ENCODE data around the gene FBLN7. TPM values are rescaled to one million over a fixed set of nuclear protein-coding genes. Genes with fewer than 3 reads are reported as not detected.

The FBLN7 gene
- total RNA-seq, 1 donor from 2014 or later, result not detected

- no peak overlapping the region for H3K27ac Mint-ChIP-seq (ENCODE audit: unreplicated experiment)
- FAIRE-seq, result no peak
- no peaks in the 10 kb centered on the region for H3K36me3 Mint-ChIP-seq (ENCODE audit: low read depth, unreplicated experiment)
- Histone ChIP-seq H3K36me3 (ENCODE audit: insufficient read depth, low read length) (no peaks in the 10 kb centered on the region), H3K4me2 (ENCODE audit: low read length) (peak overlapping the region; percentile 27), H3K79me2 (ENCODE audit: insufficient read depth, low read length) (no peaks in the 10 kb centered on the region), H3K4me1 (ENCODE audit: insufficient read depth, low read length) (no peaks in the 10 kb centered on the region), H3K27me3 (ENCODE audit: insufficient read depth, low read length) (no peaks in the 10 kb centered on the region), H3K27ac (ENCODE audit: low read depth, low read length) (no peak overlapping the region), H3K4me3 (ENCODE audit: insufficient read depth, low read depth, low read length) (no peak overlapping the region), H4K20me1 (ENCODE audit: insufficient read depth, low read length) (no peaks in the 10 kb centered on the region), H2AFZ (ENCODE audit: low read depth, low read length) (peak overlapping the region; percentile 37), H3K9me3 (ENCODE audit: insufficient read depth, low read depth, low read length) (no peaks in the 10 kb centered on the region), H3K9ac (ENCODE audit: low read length) (no peak overlapping the region)
- peaks cover 1% of the 10 kb centered on the region for H3K9me3 Mint-ChIP-seq (ENCODE audit: unreplicated experiment)
- DNase-seq (ENCODE audit: low read depth), result peak; percentile 69
- no peak overlapping the region for H3K4me3 Mint-ChIP-seq (ENCODE audit: unreplicated experiment)
- peaks cover 4% of the 10 kb centered on the region for H3K27me3 Mint-ChIP-seq (ENCODE audit: low read depth, unreplicated experiment)
- TF ChIP-seq EZH2 (IDR thresholded peaks at IDR 0.05; ENCODE audit: insufficient read depth, low read length) (no peak), CTCF (IDR thresholded peaks at IDR 0.05; ENCODE audit: insufficient read depth, low read depth, low read length) (no peak)
- peaks cover 6% of the 10 kb centered on the region for H3K4me1 Mint-ChIP-seq (ENCODE audit: low read depth, unreplicated experiment)
These were observed 18.2 kb downstream of the FBLN7 start for GRCh38 chr2:112156152-112156986.

- DNase-seq (ENCODE audit: low read depth) (no peak), FAIRE-seq (no peak)
- Histone ChIP-seq H3K4me3 (ENCODE audit: insufficient read depth, low read depth, low read length) (no peak overlapping the region), H3K4me1 (ENCODE audit: insufficient read depth, low read length) (no peaks in the 10 kb centered on the region), H3K27ac (ENCODE audit: low read depth, low read length) (no peak overlapping the region), H3K9ac (ENCODE audit: low read length) (no peak overlapping the region), H3K27me3 (ENCODE audit: insufficient read depth, low read length) (no peaks in the 10 kb centered on the region), H2AFZ (ENCODE audit: low read depth, low read length) (no peak overlapping the region), H3K36me3 (ENCODE audit: insufficient read depth, low read length) (no peaks in the 10 kb centered on the region), H3K9me3 (ENCODE audit: insufficient read depth, low read depth, low read length) (no peaks in the 10 kb centered on the region), H3K79me2 (ENCODE audit: insufficient read depth, low read length) (no peaks in the 10 kb centered on the region), H3K4me2 (ENCODE audit: low read length) (no peak overlapping the region), H4K20me1 (ENCODE audit: insufficient read depth, low read length) (no peaks in the 10 kb centered on the region)
- Mint-ChIP-seq H3K27me3 (ENCODE audit: low read depth, unreplicated experiment) (peaks cover 4% of the 10 kb centered on the region), H3K36me3 (ENCODE audit: low read depth, unreplicated experiment) (no peaks in the 10 kb centered on the region), H3K4me1 (ENCODE audit: low read depth, unreplicated experiment) (peaks cover 4% of the 10 kb centered on the region), H3K9me3 (ENCODE audit: unreplicated experiment) (peaks cover 1% of the 10 kb centered on the region), H3K4me3 (ENCODE audit: unreplicated experiment) (no peak overlapping the region), H3K27ac (ENCODE audit: unreplicated experiment) (no peak overlapping the region)
- TF ChIP-seq CTCF (IDR thresholded peaks at IDR 0.05; ENCODE audit: insufficient read depth, low read depth, low read length) (no peak), EZH2 (IDR thresholded peaks at IDR 0.05; ENCODE audit: insufficient read depth, low read length) (no peak)
These were observed 19.3 kb downstream of the FBLN7 start for GRCh38 chr2:112157472-112157871.

- peaks cover 1% of the 10 kb centered on the region for H3K9me3 Mint-ChIP-seq (ENCODE audit: unreplicated experiment)
- no peaks in the 10 kb centered on the region for H3K4me1 ChIP-seq (ENCODE audit: insufficient read depth, low read length)
- no peaks in the 10 kb centered on the region for H4K20me1 ChIP-seq (ENCODE audit: insufficient read depth, low read length)
- peaks cover 9% of the 10 kb centered on the region for H3K4me1 Mint-ChIP-seq (ENCODE audit: low read depth, unreplicated experiment)
- H3K27me3 Mint-ChIP-seq (ENCODE audit: low read depth, unreplicated experiment), result peaks cover 8% of the 10 kb centered on the region
- no peak overlapping the region for H3K9ac ChIP-seq (ENCODE audit: low read length)
- DNase-seq (ENCODE audit: low read depth) (no peak), FAIRE-seq (no peak)
- H3K36me3 Mint-ChIP-seq (ENCODE audit: low read depth, unreplicated experiment), result no peaks in the 10 kb centered on the region
- H3K4me3 ChIP-seq (ENCODE audit: insufficient read depth, low read depth, low read length), result no peak overlapping the region
- peaks cover 2% of the 10 kb centered on the region for H3K27me3 ChIP-seq (ENCODE audit: insufficient read depth, low read length)
- no peaks in the 10 kb centered on the region for H3K9me3 ChIP-seq (ENCODE audit: insufficient read depth, low read depth, low read length)
- H3K36me3 ChIP-seq (ENCODE audit: insufficient read depth, low read length), result no peaks in the 10 kb centered on the region
- no peak overlapping the region for H3K27ac ChIP-seq (ENCODE audit: low read depth, low read length)
- TF ChIP-seq EZH2 (IDR thresholded peaks at IDR 0.05; ENCODE audit: insufficient read depth, low read length), result no peak
- no peak for TF ChIP-seq CTCF (IDR thresholded peaks at IDR 0.05; ENCODE audit: insufficient read depth, low read depth, low read length)
- H3K4me2 ChIP-seq (ENCODE audit: low read length), result no peak overlapping the region
- H3K79me2 ChIP-seq (ENCODE audit: insufficient read depth, low read length), result no peaks in the 10 kb centered on the region
- H2AFZ ChIP-seq (ENCODE audit: low read depth, low read length), result no peak overlapping the region
- no peak overlapping the region for H3K4me3 Mint-ChIP-seq (ENCODE audit: unreplicated experiment)
- H3K27ac Mint-ChIP-seq (ENCODE audit: unreplicated experiment), result no peak overlapping the region
These were observed 21.3 kb downstream of the FBLN7 start for GRCh38 chr2:112159454-112159921.

Measured in astrocyte (in vitro differentiated cells and primary cell).